K562 (cell line): ENCODE results near the gene FBN1.

Source experiments
- CTCF ChIP-seq, 3 experiments: IDR thresholded peaks in 2 of 3; conservative IDR thresholded peaks in 1 of 3; 2 replicates each; pipeline ENCODE4 v1.5.1; 2011 to 2012; ENCODE audit warnings: low read length in 3 of 3, mild to moderate bottlenecking in 3 of 3, control low read depth in 2 of 3, improper control_type of control experiment in 1 of 3, inconsistent platforms in 1 of 3, low read depth in 1 of 3, mixed read lengths in 1 of 3, moderate library complexity in 1 of 3; ENCODE audit not compliant: insufficient read depth in 2 of 3
- E2F8 ChIP-seq: fragments of 450-650 bp; IDR thresholded peaks from 2 replicates; pipeline ENCODE4 v1.7.1; 2018; ENCODE audit warnings: mild to moderate bottlenecking, low read depth; ENCODE audit not compliant: partially characterized antibody
- FOXA1 ChIP-seq: fragments of 450-650 bp; IDR thresholded peaks from 2 replicates; pipeline ENCODE4 v1.6.1; 2016; ENCODE audit warnings: mild to moderate bottlenecking, borderline replicate concordance
- KAT8 ChIP-seq: fragments of 450-650 bp; IDR thresholded peaks from 2 replicates; pipeline ENCODE4 v1.6.1; 2016; ENCODE audit warnings: low read depth, mild to moderate bottlenecking
- KLF16 ChIP-seq: IDR thresholded peaks from 2 replicates; pipeline ENCODE4 v1.6.1; 2016; ENCODE audit warnings: antibody characterized with exemption
- MXI1 ChIP-seq: IDR thresholded peaks from 2 replicates; pipeline ENCODE4 v1.6.1; 2011; ENCODE audit warnings: low read depth, mild to moderate bottlenecking, improper control_type of control experiment, low read length
- NCOR1 ChIP-seq: fragments of 450-650 bp; IDR thresholded peaks from 2 replicates; pipeline ENCODE4 v1.6.1; 2016; ENCODE audit warnings: mild to moderate bottlenecking, moderate library complexity
- POLR2AphosphoS5 ChIP-seq: IDR thresholded peaks from 2 replicates; pipeline ENCODE4 v1.6.1; 2011; ENCODE audit warnings: mild to moderate bottlenecking, low read depth, low read length, moderate library complexity; ENCODE audit not compliant: control insufficient read depth, insufficient read depth
- RAD51 ChIP-seq: fragments of 450-650 bp; IDR thresholded peaks from 2 replicates; pipeline ENCODE4 v1.7.1; 2016; ENCODE audit warnings: low read depth, mild to moderate bottlenecking, borderline replicate concordance
- U2AF2 ChIP-seq: fragments of 200-400 bp; formaldehyde crosslinking; optimal IDR thresholded peaks from 2 replicates; pipeline ENCODE3; 2017; ENCODE audit warnings: low read depth, mild to moderate bottlenecking, low read length
- ZBTB9 ChIP-seq: fragments of 450-650 bp; formaldehyde crosslinking; IDR thresholded peaks from 2 replicates; pipeline ENCODE4 v1.4.0; 2020; ENCODE audit warnings: mild to moderate bottlenecking, moderate library complexity
- ZNF263 ChIP-seq: sonication (generic); formaldehyde crosslinking; IDR thresholded peaks from 2 replicates; pipeline ENCODE4 v1.8.0; 2022; ENCODE audit warnings: mild to moderate bottlenecking, missing genetic modification reagents, borderline replicate concordance
- TF ChIP-seq, protein P1 (sequence below): IDR thresholded peaks from 2 replicates; pipeline ENCODE4 v1.6.1; 2012; ENCODE audit warnings: low read depth, low read length, improper control_type of control experiment, borderline replicate concordance
- TF ChIP-seq, protein P2 (sequence below): sonication (generic); formaldehyde crosslinking; IDR thresholded peaks from 2 replicates; pipeline ENCODE4 v1.8.1; 2023; ENCODE audit warnings: mild to moderate bottlenecking, missing genetic modification reagents

- TF ChIP-seq RAD51 (no peak), KLF16 (no peak), CTCF (IDR thresholded peaks at IDR 0.05 in 2 of 3, conservative IDR thresholded peaks at IDR 0.05 in 1 of 3; ENCODE audit: insufficient read depth in 2 of 3, low read depth in 1 of 3, low read length in 3 of 3) (no peak), KAT8 (no peak), POLR2AphosphoS5 (no peak), NCOR1 (no peak), ZBTB9 (CRISPR knock-in tag) (no peak), MXI1 (no peak), E2F8 (no peak), U2AF2 (no peak), ZNF263 (no peak), FOXA1 (no peak)
- TF ChIP-seq, protein P1, sequence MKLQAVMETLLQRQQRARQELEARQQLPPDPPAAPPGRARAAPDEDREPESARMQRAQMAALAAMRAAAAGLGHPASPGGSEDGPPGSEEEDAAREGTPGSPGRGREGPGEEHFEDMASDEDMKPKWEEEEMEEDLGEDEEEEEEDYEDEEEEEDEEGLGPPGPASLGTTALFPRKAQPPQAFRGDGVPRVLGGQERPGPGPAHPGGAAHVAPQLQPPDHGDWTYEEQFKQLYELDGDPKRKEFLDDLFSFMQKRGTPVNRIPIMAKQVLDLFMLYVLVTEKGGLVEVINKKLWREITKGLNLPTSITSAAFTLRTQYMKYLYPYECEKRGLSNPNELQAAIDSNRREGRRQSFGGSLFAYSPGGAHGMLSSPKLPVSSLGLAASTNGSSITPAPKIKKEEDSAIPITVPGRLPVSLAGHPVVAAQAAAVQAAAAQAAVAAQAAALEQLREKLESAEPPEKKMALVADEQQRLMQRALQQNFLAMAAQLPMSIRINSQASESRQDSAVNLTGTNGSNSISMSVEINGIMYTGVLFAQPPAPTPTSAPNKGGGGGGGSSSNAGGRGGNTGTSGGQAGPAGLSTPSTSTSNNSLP, result no peak
- TF ChIP-seq, protein P2, sequence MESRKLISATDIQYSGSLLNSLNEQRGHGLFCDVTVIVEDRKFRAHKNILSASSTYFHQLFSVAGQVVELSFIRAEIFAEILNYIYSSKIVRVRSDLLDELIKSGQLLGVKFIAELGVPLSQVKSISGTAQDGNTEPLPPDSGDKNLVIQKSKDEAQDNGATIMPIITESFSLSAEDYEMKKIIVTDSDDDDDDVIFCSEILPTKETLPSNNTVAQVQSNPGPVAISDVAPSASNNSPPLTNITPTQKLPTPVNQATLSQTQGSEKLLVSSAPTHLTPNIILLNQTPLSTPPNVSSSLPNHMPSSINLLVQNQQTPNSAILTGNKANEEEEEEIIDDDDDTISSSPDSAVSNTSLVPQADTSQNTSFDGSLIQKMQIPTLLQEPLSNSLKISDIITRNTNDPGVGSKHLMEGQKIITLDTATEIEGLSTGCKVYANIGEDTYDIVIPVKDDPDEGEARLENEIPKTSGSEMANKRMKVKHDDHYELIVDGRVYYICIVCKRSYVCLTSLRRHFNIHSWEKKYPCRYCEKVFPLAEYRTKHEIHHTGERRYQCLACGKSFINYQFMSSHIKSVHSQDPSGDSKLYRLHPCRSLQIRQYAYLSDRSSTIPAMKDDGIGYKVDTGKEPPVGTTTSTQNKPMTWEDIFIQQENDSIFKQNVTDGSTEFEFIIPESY (CRISPR knock-in tag), result no peak
Observed at GRCh38 chr15:48540756-48541155, 104.8 kb downstream of the FBN1 start.
